ENCODE measurements around the gene PUM2.

The PUM2 gene

GRCh38 chr2:20351555-20352229, 1.0 kb upstream of the PUM2 start:
- H3K4me3 ChIP-seq (ENCODE audit: low read length), result peak overlapping the region; percentile 85
- DNase-seq (ENCODE audit: low read depth, low spot score), result peak; percentile 17

GRCh38 chr2:20350041-20350712, 467 bp downstream of the PUM2 start:
- peak; percentile 49 for DNase-seq (ENCODE audit: low read depth, low spot score)

DNA sequence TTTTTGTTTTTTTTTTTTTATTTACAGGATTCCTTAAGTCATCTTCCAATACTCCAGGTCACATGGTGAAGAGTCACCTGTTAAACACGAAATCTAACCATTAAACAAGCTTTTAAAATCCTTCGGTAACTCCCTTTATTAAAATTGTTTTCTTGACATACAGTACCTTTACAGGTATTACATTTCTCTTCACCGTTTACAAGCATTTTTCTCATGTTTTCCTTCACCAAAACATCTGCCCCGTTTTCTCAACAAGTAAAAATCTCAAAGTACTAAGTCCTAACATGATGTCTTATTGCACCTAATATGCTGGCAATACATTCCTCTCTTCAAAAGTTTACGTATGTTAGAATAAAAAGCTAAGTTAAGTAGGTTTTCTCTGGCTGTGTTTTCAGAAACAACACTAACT, 1.1 kb downstream of the PUM2 start:
- peak overlapping the region; percentile 76 for H3K4me3 ChIP-seq (ENCODE audit: low read length)
- no peak for DNase-seq (ENCODE audit: low read depth, low spot score)

More at GRCh38 chr2:20350041-20350712, 467 bp downstream of the PUM2 start:
- peak overlapping the region; percentile 76 for H3K4me3 ChIP-seq (ENCODE audit: low read length)

- no peak for DNase-seq (ENCODE audit: low read depth, low spot score)
- peak overlapping the region; percentile 76 for H3K4me3 ChIP-seq (ENCODE audit: low read length)
Observed at GRCh38 chr2:20348542-20348941, 2.1 kb downstream of the PUM2 start.

DNA sequence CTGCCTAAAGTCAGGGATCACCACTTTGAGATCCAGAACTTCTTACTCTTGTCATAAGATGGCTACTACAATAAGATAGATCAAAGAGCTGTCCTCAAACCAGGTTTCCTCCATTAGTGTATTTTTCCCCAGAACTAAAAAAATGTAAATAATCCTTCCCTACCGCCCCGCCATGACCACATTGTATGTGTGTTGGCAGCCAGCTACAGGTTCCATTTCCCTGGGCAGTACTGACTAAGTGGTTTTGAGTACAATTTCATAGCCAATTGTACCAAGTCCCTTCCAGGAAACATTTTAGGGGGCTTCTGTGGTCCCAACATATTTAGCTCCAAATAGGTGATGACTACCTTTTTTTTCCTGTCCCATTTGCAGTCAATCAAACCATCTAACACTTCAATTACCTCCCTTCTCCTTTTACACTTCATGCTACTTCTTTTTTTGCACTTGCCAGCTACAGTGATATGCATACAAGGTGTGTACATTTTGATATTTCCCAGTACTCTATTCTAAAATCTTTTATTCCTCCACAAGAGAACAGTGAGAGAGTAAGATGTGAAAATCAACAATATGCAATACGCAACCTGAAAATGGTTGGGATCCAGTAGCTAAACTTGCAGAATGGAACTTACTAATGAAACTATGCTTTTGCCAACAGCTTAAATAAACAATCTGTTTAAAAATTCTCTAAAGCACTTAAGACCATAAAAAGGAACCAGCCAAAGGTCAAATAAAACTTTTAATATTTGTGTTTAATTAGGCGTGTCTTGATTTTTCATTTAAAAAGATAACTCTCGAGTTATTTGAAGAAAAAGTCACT, 3.9 kb downstream of the PUM2 start:
- no peak overlapping the region for H3K4me3 ChIP-seq (ENCODE audit: low read length)
- no peak for DNase-seq (ENCODE audit: low read depth, low spot score)

DNA sequence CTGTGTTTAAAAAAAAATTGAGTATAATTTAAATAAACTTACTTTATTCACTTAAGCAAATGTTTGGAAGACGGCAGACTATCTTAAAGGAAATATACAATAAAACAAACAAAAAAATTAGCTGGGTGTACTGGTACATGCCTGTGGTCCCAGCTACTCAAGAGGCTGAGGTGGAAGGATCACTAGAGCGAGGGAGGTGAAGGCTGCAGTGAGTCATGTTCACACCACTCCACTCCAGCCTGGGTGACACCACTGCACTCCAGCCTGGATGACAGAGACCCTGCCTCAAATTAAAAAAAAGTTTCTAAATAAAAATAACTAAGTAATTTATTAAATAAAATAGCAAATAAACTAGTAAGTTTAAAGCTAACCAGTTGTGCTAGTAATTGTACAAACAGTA, 7.5 kb downstream of the PUM2 start:
- no peak for DNase-seq (ENCODE audit: low read depth, low spot score)
- H3K4me3 ChIP-seq (ENCODE audit: low read length), result no peak overlapping the region

- H3K4me3 ChIP-seq (ENCODE audit: low read length), result no peak overlapping the region
- no peak for DNase-seq (ENCODE audit: low read depth, low spot score)
Observed at GRCh38 chr2:20339012-20339411, 11.6 kb downstream of the PUM2 start.

DNA sequence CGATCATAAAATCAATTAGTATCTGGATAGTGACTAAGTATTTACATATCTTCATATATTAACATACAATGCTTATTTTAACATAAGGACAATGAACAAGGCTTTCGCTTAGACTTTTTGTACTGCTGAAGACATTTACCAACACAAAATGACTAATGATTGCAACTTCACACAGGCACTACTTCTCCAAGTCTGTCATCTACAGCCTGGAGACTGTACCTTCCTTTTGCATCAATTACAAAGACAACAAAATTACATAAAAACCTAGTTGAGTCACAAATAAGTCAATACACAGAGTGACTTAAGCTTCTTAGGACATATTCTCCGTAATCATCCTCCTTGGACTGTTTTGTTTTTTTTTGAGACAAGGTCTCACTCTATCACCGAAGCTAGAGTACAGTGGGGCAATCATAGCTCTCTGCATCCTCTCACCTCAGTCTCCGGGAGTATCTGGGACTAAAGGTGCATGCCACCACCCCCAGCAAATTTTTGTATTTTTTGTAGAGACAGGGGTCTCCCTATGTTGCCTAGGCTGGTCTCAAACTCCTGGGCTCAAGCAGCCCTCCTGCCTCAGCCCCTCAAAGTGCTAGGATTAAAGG, 15.9 kb downstream of the PUM2 start:
- DNase-seq (ENCODE audit: low read depth, low spot score), result no peak
- no peak overlapping the region for H3K4me3 ChIP-seq (ENCODE audit: low read length)

DNA sequence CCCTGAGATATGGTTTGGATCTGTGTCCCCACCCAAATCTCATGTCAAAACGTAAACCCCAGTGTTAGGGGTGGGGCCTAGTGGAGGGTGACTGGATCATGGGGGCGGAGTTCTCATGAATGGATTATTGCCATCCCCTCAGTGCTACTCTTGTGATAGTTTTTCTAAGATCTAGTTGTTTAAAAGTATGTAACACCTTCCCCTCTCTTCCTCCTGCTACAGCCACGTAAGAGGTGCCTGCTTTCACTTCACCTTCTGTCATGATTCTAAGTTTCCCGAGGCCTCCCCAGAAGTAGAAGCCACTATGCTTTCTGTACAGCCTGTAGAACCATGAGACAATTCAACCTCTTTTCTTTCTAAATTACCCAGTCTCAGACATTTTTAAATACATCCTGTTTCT, 16.9 kb downstream of the PUM2 start:
- no peak overlapping the region for H3K4me3 ChIP-seq (ENCODE audit: low read length)
- DNase-seq (ENCODE audit: low read depth, low spot score), result no peak

- DNase-seq (ENCODE audit: low read depth, low spot score), result no peak
- H3K4me3 ChIP-seq (ENCODE audit: low read length), result no peak overlapping the region
Observed at GRCh38 chr2:20330192-20330591, 20.5 kb downstream of the PUM2 start.

GRCh38 chr2:20327370-20327769, 23.3 kb downstream of the PUM2 start:
- DNase-seq (ENCODE audit: low read depth, low spot score), result no peak
- no peak overlapping the region for H3K4me3 ChIP-seq (ENCODE audit: low read length)

- H3K4me3 ChIP-seq (ENCODE audit: low read length), result no peak overlapping the region
- DNase-seq (ENCODE audit: low read depth, low spot score), result peak; percentile 47
Observed at GRCh38 chr2:20326163-20326780, 24.4 kb downstream of the PUM2 start.

DNA sequence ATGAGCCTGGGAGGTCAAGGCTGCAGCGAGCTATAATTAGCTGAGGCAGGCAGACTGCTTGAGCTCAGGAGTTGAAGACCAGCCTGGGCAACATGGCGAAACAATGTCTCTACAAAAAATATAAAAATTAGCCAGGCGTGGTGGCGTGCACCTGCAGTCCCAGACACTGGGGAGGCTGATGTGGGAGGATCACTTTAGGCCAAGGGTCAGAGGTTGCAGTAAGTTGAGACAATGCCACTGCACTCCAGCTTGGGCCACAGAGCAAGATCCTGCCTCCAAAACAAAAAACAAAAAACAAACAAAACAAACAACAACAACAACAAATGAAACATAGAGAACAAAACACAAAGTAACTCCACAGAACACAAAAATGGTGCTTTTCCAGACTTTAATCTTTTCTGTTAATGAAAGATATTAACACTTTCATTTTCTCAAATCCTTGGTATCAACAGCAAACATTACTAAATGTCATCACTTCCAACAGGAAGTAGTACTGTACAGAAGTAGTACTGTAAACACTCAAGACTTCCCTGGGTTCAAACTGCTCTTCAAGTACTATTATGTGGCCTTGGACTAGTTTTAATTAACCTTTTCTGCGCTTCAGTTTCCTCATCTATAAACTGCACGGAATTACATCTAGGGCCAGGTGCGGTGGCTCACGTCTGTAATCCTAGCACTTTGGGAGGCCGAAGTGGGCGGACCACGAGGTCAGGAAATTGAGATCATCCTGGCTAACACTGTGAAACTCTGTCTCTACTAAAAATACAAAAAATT, 27.9 kb downstream of the PUM2 start:
- DNase-seq (ENCODE audit: low read depth, low spot score), result no peak
- H3K4me3 ChIP-seq (ENCODE audit: low read length), result no peak overlapping the region

GRCh38 chr2:20317690-20318089, 33.0 kb downstream of the PUM2 start:
- DNase-seq (ENCODE audit: low read depth, low spot score), result no peak

GRCh38 chr2:20317197-20317596, 33.4 kb downstream of the PUM2 start:
- no peak overlapping the region for H3K4me3 ChIP-seq (ENCODE audit: low read length)

More at GRCh38 chr2:20317690-20318089, 33.0 kb downstream of the PUM2 start:
- no peak overlapping the region for H3K4me3 ChIP-seq (ENCODE audit: low read length)

GRCh38 chr2:20314562-20315501, 35.8 kb downstream of the PUM2 start:
- DNase-seq (ENCODE audit: low read depth, low spot score), result no peak
- H3K4me3 ChIP-seq (ENCODE audit: low read length), result no peak overlapping the region

More at GRCh38 chr2:20317197-20317596, 33.4 kb downstream of the PUM2 start:
- DNase-seq (ENCODE audit: low read depth, low spot score), result no peak

GRCh38 chr2:20313659-20314058, 37.0 kb downstream of the PUM2 start:
- H3K4me3 ChIP-seq (ENCODE audit: low read length), result no peak overlapping the region
- DNase-seq (ENCODE audit: low read depth, low spot score), result no peak
